ENCODE measurements around the gene EPHA6. TPM values are rescaled to one million over a fixed set of nuclear protein-coding genes. Genes with fewer than 3 reads are reported as not detected.

Gene EPHA6
- total RNA-seq, 2 experiments from 2014 or later, result not detected

- Mint-ChIP-seq H3K4me3 (no peak overlapping the region), H3K27me3 (no peaks in the 10 kb centered on the region), H3K27ac (no peak overlapping the region), H3K9me3 (peaks cover 6% of the 10 kb centered on the region), H3K4me1 (ENCODE audit: low read depth) (no peaks in the 10 kb centered on the region), H3K36me3 (ENCODE audit: low read depth) (no peaks in the 10 kb centered on the region)
- H3K27me3 ChIP-seq (ENCODE audit: control insufficient read depth in 1 of 2, insufficient read depth in 2 of 2, low read length in 2 of 2), result no peaks in the 10 kb centered on the region
- no peak overlapping the region for H3K27ac ChIP-seq (ENCODE audit: low read depth in 1 of 2, low read length in 2 of 2)
- no peak overlapping the region for H3K4me3 ChIP-seq (ENCODE audit: low read length)
- CTCF ChIA-PET, result no interaction called here
- H3K9me3 ChIP-seq (ENCODE audit: control insufficient read depth in 1 of 2, insufficient read depth in 1 of 2, low read length in 2 of 2), result no peaks in the 10 kb centered on the region
- H3K36me3 ChIP-seq (ENCODE audit: insufficient read depth, low read length), result no peaks in the 10 kb centered on the region
- no peaks in the 10 kb centered on the region for H3K4me1 ChIP-seq (ENCODE audit: insufficient read depth, low read length)
- no peak for TF ChIP-seq CTCF (IDR thresholded peaks at IDR 0.05)
- no peak for ATAC-seq (ENCODE audit: poor library complexity)
- intact Hi-C loops (cut with DNase I, micrococcal nuclease), result no loop called here
- POLR2A ChIA-PET, result no interaction called here
- no peak for DNase-seq
Measured at GRCh38 chr3:97001611-97002010, 187.2 kb downstream of the EPHA6 start.

- Histone ChIP-seq H3K9me3 (ENCODE audit: control insufficient read depth in 1 of 2, insufficient read depth in 1 of 2, low read length in 2 of 2) (peaks cover 0 to 6% of the 10 kb centered on the region in 2 experiments), H3K4me1 (ENCODE audit: insufficient read depth, low read length) (no peaks in the 10 kb centered on the region), H3K4me3 (ENCODE audit: low read length) (no peak overlapping the region), H3K27ac (ENCODE audit: low read depth in 1 of 2, low read length in 2 of 2) (no peak overlapping the region), H3K27me3 (ENCODE audit: control insufficient read depth in 1 of 2, insufficient read depth in 2 of 2, low read length in 2 of 2) (no peaks in the 10 kb centered on the region), H3K36me3 (ENCODE audit: insufficient read depth, low read length) (no peaks in the 10 kb centered on the region)
- Mint-ChIP-seq H3K27me3 (no peaks in the 10 kb centered on the region), H3K4me1 (ENCODE audit: low read depth) (no peaks in the 10 kb centered on the region), H3K9me3 (peaks cover 17% of the 10 kb centered on the region), H3K27ac (no peak overlapping the region), H3K36me3 (ENCODE audit: low read depth) (no peaks in the 10 kb centered on the region), H3K4me3 (no peak overlapping the region)
- ChIA-PET CTCF (no interaction called here), POLR2A (no interaction called here)
- ATAC-seq (ENCODE audit: poor library complexity) (no peak), DNase-seq (no peak)
- TF ChIP-seq CTCF (IDR thresholded peaks at IDR 0.05), result no peak
- intact Hi-C loops (cut with DNase I, micrococcal nuclease), result no loop called here
Measured at GRCh38 chr3:97009427-97010019, 195.1 kb downstream of the EPHA6 start.

GRCh38 chr3:97010881-97011657 lies 196.7 kb downstream of the EPHA6 start:
- TF ChIP-seq CTCF (IDR thresholded peaks at IDR 0.05), result no peak
- Histone ChIP-seq H3K9me3 (ENCODE audit: control insufficient read depth in 1 of 2, insufficient read depth in 1 of 2, low read length in 2 of 2) (peaks cover 0 to 6% of the 10 kb centered on the region in 2 experiments), H3K4me3 (ENCODE audit: low read length) (no peak overlapping the region), H3K4me1 (ENCODE audit: insufficient read depth, low read length) (no peaks in the 10 kb centered on the region), H3K36me3 (ENCODE audit: insufficient read depth, low read length) (no peaks in the 10 kb centered on the region), H3K27me3 (ENCODE audit: control insufficient read depth in 1 of 2, insufficient read depth in 2 of 2, low read length in 2 of 2) (no peaks in the 10 kb centered on the region), H3K27ac (ENCODE audit: low read depth in 1 of 2, low read length in 2 of 2) (no peak overlapping the region)
- intact Hi-C loops (cut with DNase I, micrococcal nuclease), result no loop called here
- CTCF ChIA-PET, result no interaction called here
- Mint-ChIP-seq H3K9me3 (peaks cover 13% of the 10 kb centered on the region), H3K27ac (no peak overlapping the region), H3K4me1 (ENCODE audit: low read depth) (no peaks in the 10 kb centered on the region), H3K27me3 (no peaks in the 10 kb centered on the region), H3K4me3 (no peak overlapping the region), H3K36me3 (ENCODE audit: low read depth) (no peaks in the 10 kb centered on the region)
- ATAC-seq (ENCODE audit: poor library complexity) (no peak), DNase-seq (no peak)
- POLR2A ChIA-PET, result no interaction called here
